Measurements from ENCODE around the gene SLC9A3. TPM values are rescaled to one million over a fixed set of nuclear protein-coding genes. Genes with fewer than 3 reads are reported as not detected.
"Not testable (repeated sequence)": the region's sequence is repeated elsewhere in the genome, so short reads cannot be mapped to it uniquely, and the experiment has no call there.

SLC9A3 gene
- total RNA-seq, 3 donors from 2014 or later (not counting 1 experiment from before 2014, with no cell fraction given), result 0.61 to 1.1 (median 0.73) TPM

DNA sequence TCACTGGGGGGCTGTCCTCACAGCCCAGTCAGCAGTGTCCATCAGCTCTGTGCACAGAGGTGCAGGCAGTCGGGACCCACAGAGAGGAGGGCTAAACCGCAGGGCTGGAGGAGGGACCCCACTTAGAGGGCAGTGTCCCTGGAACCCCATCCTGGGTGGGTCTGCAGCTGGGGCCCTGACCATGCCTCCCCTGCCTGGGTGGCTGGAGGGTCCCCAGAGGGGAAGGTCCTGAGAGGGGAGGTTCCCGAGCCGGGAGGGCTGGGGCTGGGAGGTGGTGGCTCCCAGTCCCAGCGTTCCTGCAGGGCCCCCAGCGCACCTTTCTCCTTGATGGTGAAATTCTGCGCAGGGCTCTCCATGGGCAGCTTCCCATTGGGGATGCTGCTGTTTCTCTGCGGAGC lies 48.5 kb downstream of the SLC9A3 start:
- TF ChIP-seq, protein P1, sequence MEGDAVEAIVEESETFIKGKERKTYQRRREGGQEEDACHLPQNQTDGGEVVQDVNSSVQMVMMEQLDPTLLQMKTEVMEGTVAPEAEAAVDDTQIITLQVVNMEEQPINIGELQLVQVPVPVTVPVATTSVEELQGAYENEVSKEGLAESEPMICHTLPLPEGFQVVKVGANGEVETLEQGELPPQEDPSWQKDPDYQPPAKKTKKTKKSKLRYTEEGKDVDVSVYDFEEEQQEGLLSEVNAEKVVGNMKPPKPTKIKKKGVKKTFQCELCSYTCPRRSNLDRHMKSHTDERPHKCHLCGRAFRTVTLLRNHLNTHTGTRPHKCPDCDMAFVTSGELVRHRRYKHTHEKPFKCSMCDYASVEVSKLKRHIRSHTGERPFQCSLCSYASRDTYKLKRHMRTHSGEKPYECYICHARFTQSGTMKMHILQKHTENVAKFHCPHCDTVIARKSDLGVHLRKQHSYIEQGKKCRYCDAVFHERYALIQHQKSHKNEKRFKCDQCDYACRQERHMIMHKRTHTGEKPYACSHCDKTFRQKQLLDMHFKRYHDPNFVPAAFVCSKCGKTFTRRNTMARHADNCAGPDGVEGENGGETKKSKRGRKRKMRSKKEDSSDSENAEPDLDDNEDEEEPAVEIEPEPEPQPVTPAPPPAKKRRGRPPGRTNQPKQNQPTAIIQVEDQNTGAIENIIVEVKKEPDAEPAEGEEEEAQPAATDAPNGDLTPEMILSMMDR (IDR thresholded peaks at IDR 0.05), result no peak
- 58% methylated on average over 8 of the region's 8 CpGs for WGBS (ENCODE audit: insufficient coverage)
- peaks cover 5 to 19% of the 10 kb centered on the region in 2 donors for H3K4me1 Mint-ChIP-seq
- Histone ChIP-seq H3K27me3 (ENCODE audit: control insufficient read depth, insufficient read depth, low read length) (peaks cover 17% of the 10 kb centered on the region), H3K4me3 (ENCODE audit: low read length) (no peak overlapping the region), H3K27ac (ENCODE audit: low read length) (no peak overlapping the region), H3K9me3 (ENCODE audit: control insufficient read depth, insufficient read depth, low read length) (no peaks in the 10 kb centered on the region), H3K4me1 (ENCODE audit: control insufficient read depth, insufficient read depth, low read length) (peaks cover 33% of the 10 kb centered on the region), H3K36me3 (ENCODE audit: control insufficient read depth, insufficient read depth, low read length) (peaks cover 2% of the 10 kb centered on the region)
- intact Hi-C loops (cut with micrococcal nuclease), result no loop called here
- H3K27me3 Mint-ChIP-seq (ENCODE audit: low read depth in 2 of 2), result peaks cover 0 to 15% of the 10 kb centered on the region in 2 donors
- no peak overlapping the region for H3K27ac Mint-ChIP-seq
- H3K9me3 Mint-ChIP-seq, result no peaks in the 10 kb centered on the region
- DNase-seq (no peak), ATAC-seq (no peak)
- H3K4me3 Mint-ChIP-seq, result peak overlapping the region; percentile 25
- H3K36me3 Mint-ChIP-seq, result no peaks in the 10 kb centered on the region

- 13% methylated on average over 47 of the region's 50 CpGs for WGBS (ENCODE audit: insufficient coverage)
- Histone ChIP-seq H3K27ac (ENCODE audit: low read length) (no peak overlapping the region), H3K4me1 (ENCODE audit: control insufficient read depth, insufficient read depth, low read length) (peaks cover 33% of the 10 kb centered on the region), H3K4me3 (ENCODE audit: low read length) (no peak overlapping the region), H3K9me3 (ENCODE audit: control insufficient read depth, insufficient read depth, low read length) (no peaks in the 10 kb centered on the region), H3K27me3 (ENCODE audit: control insufficient read depth, insufficient read depth, low read length) (peaks cover 17% of the 10 kb centered on the region), H3K36me3 (ENCODE audit: control insufficient read depth, insufficient read depth, low read length) (peaks cover 2% of the 10 kb centered on the region)
- no peaks in the 10 kb centered on the region for H3K36me3 Mint-ChIP-seq
- ATAC-seq, result no peak
- TF ChIP-seq, protein P1 (IDR thresholded peaks at IDR 0.05), result no peak
- intact Hi-C loops (cut with micrococcal nuclease), result no loop called here
- H3K4me1 Mint-ChIP-seq, result peaks cover 5 to 21% of the 10 kb centered on the region in 2 donors
- no peaks in the 10 kb centered on the region for H3K9me3 Mint-ChIP-seq
- DNase-seq, result peak in 1 of 2 donors; percentile 37
- H3K27ac Mint-ChIP-seq, result no peak overlapping the region
- peaks cover 0 to 15% of the 10 kb centered on the region in 2 donors for H3K27me3 Mint-ChIP-seq (ENCODE audit: low read depth in 2 of 2)
- peak overlapping the region; percentile 82 for H3K4me3 Mint-ChIP-seq
Measured at GRCh38 chr5:474840-475661, 49.2 kb downstream of the SLC9A3 start.

DNA sequence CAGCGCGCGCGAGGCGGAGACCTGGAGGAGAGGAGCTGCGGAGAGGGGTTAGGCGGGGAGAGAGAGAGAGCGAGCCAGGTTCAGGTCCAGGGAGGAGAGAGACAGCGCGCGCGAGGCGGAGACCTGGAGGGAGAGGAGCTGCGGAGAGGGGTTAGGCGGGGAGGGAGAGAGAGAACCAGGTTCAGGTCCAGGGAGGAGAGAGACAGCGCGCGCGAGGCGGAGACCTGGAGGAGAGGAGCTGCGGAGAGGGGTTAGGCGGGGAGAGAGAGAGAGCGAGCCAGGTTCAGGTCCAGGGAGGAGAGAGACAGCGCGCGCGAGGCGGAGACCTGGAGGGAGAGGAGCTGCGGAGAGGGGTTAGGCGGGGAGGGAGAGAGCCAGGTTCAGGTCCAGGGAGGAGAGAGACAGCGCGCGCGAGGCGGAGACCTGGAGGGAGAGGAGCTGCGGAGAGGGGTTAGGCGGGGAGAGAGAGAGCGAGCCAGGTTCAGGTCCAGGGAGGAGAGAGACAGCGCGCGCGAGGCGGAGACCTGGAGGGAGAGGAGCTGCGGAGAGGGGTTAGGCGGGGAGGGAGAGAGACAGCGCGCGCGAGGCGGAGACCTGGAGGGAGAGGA lies 49.9 kb downstream of the SLC9A3 start:
- H3K36me3 ChIP-seq (ENCODE audit: control insufficient read depth, insufficient read depth, low read length); H3K9me3 ChIP-seq (ENCODE audit: control insufficient read depth, insufficient read depth, low read length); H3K27ac ChIP-seq (ENCODE audit: low read length); H3K9me3 Mint-ChIP-seq; intact Hi-C loops (cut with micrococcal nuclease); ATAC-seq; H3K36me3 Mint-ChIP-seq; DNase-seq: not testable (repeated sequence)
- Mint-ChIP-seq H3K4me1 (peaks cover 5 to 25% of the 10 kb centered on the region in 2 donors), H3K27me3 (ENCODE audit: low read depth in 2 of 2) (peaks cover 0 to 15% of the 10 kb centered on the region in 2 donors), H3K27ac (peak overlapping the region in 1 of 2 donors; percentile 77), H3K4me3 (peak overlapping the region; percentile 82)
- Histone ChIP-seq H3K4me3 (ENCODE audit: low read length) (peak overlapping the region; percentile 69), H3K27me3 (ENCODE audit: control insufficient read depth, insufficient read depth, low read length) (peaks cover 17% of the 10 kb centered on the region), H3K4me1 (ENCODE audit: control insufficient read depth, insufficient read depth, low read length) (peaks cover 33% of the 10 kb centered on the region)
- 2% methylated on average over 45 of the region's 50 CpGs for WGBS (ENCODE audit: insufficient coverage)

- DNase-seq, result peak in 1 of 2 donors; percentile 54
- Histone ChIP-seq H3K36me3 (ENCODE audit: control insufficient read depth, insufficient read depth, low read length) (peaks cover 2% of the 10 kb centered on the region), H3K27ac (ENCODE audit: low read length) (no peak overlapping the region), H3K9me3 (ENCODE audit: control insufficient read depth, insufficient read depth, low read length) (no peaks in the 10 kb centered on the region), H3K4me1 (ENCODE audit: control insufficient read depth, insufficient read depth, low read length) (peaks cover 33% of the 10 kb centered on the region), H3K4me3 (ENCODE audit: low read length) (peak overlapping the region; percentile 69), H3K27me3 (ENCODE audit: control insufficient read depth, insufficient read depth, low read length) (peaks cover 17% of the 10 kb centered on the region)
- peak overlapping the region; percentile 18 to 77 for H3K27ac Mint-ChIP-seq
- intact Hi-C loops (cut with micrococcal nuclease), result no loop called here
- peaks cover 0 to 15% of the 10 kb centered on the region in 2 donors for H3K27me3 Mint-ChIP-seq (ENCODE audit: low read depth in 2 of 2)
- no peak for ATAC-seq
- H3K9me3 Mint-ChIP-seq, result no peaks in the 10 kb centered on the region
- TF ChIP-seq, protein P1 (IDR thresholded peaks at IDR 0.05), result no peak
- H3K4me1 Mint-ChIP-seq, result peaks cover 5 to 27% of the 10 kb centered on the region in 2 donors
- WGBS (ENCODE audit: insufficient coverage), result under 1% methylated on average over 44 of the region's 44 CpGs
- H3K36me3 Mint-ChIP-seq, result no peaks in the 10 kb centered on the region
- peak overlapping the region; percentile 90 for H3K4me3 Mint-ChIP-seq
Measured at GRCh38 chr5:473551-474192, 50.6 kb downstream of the SLC9A3 start.
